Panc1 (cell line): ENCODE data around the gene DAPK1.

Source experiments
- CTCF ChIP-seq: fragments of 450-650 bp; IDR thresholded peaks from 2 replicates; pipeline ENCODE4 v1.5.1; 2017; ENCODE audit warnings: mild to moderate bottlenecking
- REST ChIP-seq, 2 experiments: IDR thresholded peaks; 2 replicates each; pipeline ENCODE4 v1.6.1; 2011 to 2012; ENCODE audit warnings: low read depth in 2 of 2, control low read depth in 1 of 2, low read length in 1 of 2, mild to moderate bottlenecking in 1 of 2, moderate library complexity in 1 of 2; ENCODE audit not compliant: insufficient read depth in 1 of 2

DNA sequence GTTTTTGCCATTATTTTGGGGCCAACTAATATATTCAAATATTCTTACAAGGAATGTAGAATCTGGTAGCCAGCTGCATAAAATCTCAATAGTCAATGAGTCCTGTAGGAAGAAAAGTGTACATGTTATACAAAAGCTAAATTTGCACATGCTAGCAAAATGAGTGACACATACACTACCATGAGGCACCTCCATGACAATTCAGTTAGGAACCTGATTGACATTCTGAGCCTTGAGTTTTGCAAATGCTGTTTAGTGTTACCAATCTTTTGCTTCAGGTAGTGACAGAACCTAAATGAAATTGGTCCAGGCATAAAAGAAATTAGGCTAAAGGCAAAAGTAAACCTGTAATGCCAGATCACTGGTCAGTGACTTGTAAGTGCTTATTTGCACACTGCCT is 6.8 kb upstream of the DAPK1 start:
- TF ChIP-seq CTCF (no peak), REST (IDR thresholded peaks at IDR 0.05; ENCODE audit: insufficient read depth in 1 of 2, low read depth in 2 of 2, low read length in 1 of 2) (no peak)
